Measurements from ENCODE around the gene BEND7. TPM values are rescaled to one million over a fixed set of nuclear protein-coding genes. Genes with fewer than 3 reads are reported as not detected.

The BEND7 gene
- total RNA-seq, 4 donors from 2014 or later, result 9.7 to 22.2 (median 14.3) TPM

DNA sequence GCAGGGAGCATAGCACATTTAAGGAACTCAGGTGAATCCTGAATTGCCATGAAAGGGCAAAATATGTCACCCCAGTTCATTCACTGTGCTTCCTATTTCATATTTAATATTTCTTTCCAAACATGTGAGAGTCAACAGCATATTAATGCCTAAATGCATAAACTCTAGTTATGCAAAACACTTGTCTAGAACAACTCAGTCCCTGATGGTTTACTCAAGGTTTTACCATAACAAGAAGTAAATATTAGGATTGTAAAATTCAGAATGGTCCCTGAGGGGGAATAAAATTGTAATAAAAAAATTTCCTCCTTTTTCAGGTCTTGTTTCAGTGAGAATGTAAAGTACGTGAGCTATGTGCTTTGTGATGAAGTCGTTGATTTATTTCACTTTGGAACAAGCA, 129.1 kb downstream of the BEND7 start:
- TF ChIP-seq, protein P1, sequence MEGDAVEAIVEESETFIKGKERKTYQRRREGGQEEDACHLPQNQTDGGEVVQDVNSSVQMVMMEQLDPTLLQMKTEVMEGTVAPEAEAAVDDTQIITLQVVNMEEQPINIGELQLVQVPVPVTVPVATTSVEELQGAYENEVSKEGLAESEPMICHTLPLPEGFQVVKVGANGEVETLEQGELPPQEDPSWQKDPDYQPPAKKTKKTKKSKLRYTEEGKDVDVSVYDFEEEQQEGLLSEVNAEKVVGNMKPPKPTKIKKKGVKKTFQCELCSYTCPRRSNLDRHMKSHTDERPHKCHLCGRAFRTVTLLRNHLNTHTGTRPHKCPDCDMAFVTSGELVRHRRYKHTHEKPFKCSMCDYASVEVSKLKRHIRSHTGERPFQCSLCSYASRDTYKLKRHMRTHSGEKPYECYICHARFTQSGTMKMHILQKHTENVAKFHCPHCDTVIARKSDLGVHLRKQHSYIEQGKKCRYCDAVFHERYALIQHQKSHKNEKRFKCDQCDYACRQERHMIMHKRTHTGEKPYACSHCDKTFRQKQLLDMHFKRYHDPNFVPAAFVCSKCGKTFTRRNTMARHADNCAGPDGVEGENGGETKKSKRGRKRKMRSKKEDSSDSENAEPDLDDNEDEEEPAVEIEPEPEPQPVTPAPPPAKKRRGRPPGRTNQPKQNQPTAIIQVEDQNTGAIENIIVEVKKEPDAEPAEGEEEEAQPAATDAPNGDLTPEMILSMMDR (IDR thresholded peaks at IDR 0.05), result no peak
- ATAC-seq (ENCODE audit: low FRiP score) (no peak), DNase-seq (ENCODE audit: low spot score) (no peak)

DNA sequence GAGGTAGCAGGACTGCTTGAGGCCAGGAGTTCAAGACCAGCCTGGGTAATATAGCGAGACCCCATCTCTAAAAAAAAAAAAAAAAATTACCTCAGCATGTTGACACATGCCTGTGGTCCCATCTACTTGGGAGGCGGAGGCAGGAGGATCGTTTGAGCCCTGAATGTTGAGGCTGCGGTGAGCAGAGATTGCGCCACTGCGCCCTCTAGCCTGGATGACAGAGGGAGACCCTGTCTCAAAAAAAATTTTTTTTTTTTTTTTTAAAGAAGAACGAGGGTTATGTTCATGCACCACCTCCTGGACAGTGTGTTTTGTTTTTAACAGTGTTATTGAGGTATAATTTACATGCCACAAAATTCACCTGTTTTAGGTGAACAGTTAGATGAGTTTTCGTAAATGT, 129.6 kb downstream of the BEND7 start:
- TF ChIP-seq, protein P1 (IDR thresholded peaks at IDR 0.05), result no peak
- DNase-seq (ENCODE audit: low spot score), result no peak
- no peak for ATAC-seq (ENCODE audit: low FRiP score)

DNA sequence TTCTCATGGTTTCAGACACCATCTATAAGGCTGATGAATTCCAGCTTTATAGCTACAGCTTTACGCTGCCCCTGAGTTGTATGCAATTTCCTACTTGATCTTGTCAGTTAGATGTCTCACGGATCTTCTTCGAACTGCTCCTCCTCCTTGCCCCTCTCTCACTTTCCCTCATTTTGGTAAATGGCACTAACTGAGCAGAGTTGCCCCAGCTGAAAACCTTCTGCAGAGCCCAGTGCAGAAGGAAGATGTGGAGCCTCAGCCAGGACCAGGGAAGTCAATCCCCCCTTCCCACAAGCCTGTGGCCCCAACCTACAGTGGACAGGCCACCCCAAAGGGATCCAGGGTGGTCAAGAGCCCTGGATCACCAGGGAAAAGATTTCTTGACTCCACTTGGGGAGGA, 131.8 kb downstream of the BEND7 start:
- ATAC-seq (ENCODE audit: low FRiP score) (no peak), DNase-seq (ENCODE audit: low spot score) (no peak)
- TF ChIP-seq, protein P1 (IDR thresholded peaks at IDR 0.05), result no peak

GRCh38 chr10:13396369-13396768, 132.4 kb downstream of the BEND7 start:
- TF ChIP-seq, protein P1 (IDR thresholded peaks at IDR 0.05), result no peak
- ATAC-seq (ENCODE audit: low FRiP score), result no peak
- no peak for DNase-seq (ENCODE audit: low spot score)

DNA sequence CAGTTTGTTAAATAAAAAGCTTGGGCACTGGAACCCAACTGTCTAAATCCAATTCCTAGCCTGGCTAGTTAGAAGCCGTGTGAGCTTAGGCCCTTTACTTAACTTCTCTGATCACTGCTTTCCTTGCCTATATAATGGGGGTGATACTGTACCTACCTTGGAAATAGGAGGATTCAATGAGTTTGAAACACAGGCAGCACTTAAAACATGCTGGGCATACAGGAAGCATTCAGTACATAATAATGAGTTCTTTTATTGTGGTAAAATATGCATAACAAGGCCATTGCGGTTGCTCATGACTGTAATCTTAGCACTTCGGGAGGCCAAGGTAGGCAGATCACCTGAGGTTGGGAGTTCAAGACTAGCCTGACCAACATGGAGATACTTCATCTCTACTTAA, 133.3 kb downstream of the BEND7 start:
- TF ChIP-seq, protein P1 (IDR thresholded peaks at IDR 0.05), result no peak
- ATAC-seq (ENCODE audit: low FRiP score), result no peak
- no peak for DNase-seq (ENCODE audit: low spot score)

GRCh38 chr10:13393640-13394039, 135.2 kb downstream of the BEND7 start:
- no peak for DNase-seq (ENCODE audit: low spot score)
- TF ChIP-seq, protein P1 (IDR thresholded peaks at IDR 0.05), result no peak
- no peak for ATAC-seq (ENCODE audit: low FRiP score)

GRCh38 chr10:13392701-13393100, 136.1 kb downstream of the BEND7 start:
- no peak for DNase-seq (ENCODE audit: low spot score)
- no peak for ATAC-seq (ENCODE audit: low FRiP score)
- TF ChIP-seq, protein P1 (IDR thresholded peaks at IDR 0.05), result no peak

Small RNA genes lying within 50 kb of the gene (small RNA-seq; reads per million reads assigned to genes)
- not detected for gene RF00019

Other genes with a start within 250 kb of the BEND7 start
- gene PHYH, start 228.9 kb downstream of the BEND7 start, total RNA-seq, result 10 to 100 TPM; 21.9 to 54.1 (median 35.9) TPM
- 10 to 100 TPM; 28.9 to 41.3 (median 37.9) TPM for gene SEPHS1, start 180.7 kb downstream of the BEND7 start, total RNA-seq
- gene PRPF18, start 58.0 kb upstream of the BEND7 start, total RNA-seq, result 10 to 100 TPM; 21.2 to 32.9 (median 25.3) TPM

Measured in omental fat pad (tissue), 4 donors.